DOHH2 (cell line): ENCODE results near the gene LCN10.
A peak's percentile ranks its signal among the peaks of the same experiment; 100 is the strongest.

Experiments used
- H3F3A ChIP-seq: fragments of 200-600 bp; sonication (generic), shearing (Covaris generic); 2 replicates; pipeline ENCODE4 v1.6.0; 2016; ENCODE audit warnings: antibody characterized with exemption, mild to moderate bottlenecking; ENCODE audit not compliant: control insufficient read depth, insufficient read depth
- H3K27ac ChIP-seq: fragments of 200-600 bp; sonication (generic); 2 replicates; pipeline ENCODE4 v1.5.1; 2014; ENCODE audit warnings: low read depth, mild to moderate bottlenecking, low read length, moderate library complexity
- H3K27me3 ChIP-seq: fragments of 200-600 bp; sonication (generic); 2 replicates; pipeline ENCODE4 v1.6.1; 2014; ENCODE audit warnings: mild to moderate bottlenecking, low read length, mixed read lengths; ENCODE audit not compliant: control insufficient read depth
- H3K36me3 ChIP-seq: fragments of 200-600 bp; sonication (generic); 2 replicates; pipeline ENCODE4 v1.6.1; 2014; ENCODE audit warnings: mild to moderate bottlenecking, low read length, moderate library complexity, mixed read lengths; ENCODE audit not compliant: control insufficient read depth
- H3K4me1 ChIP-seq: fragments of 200-600 bp; sonication (generic); 2 replicates; pipeline ENCODE4 v1.6.1; 2014; ENCODE audit warnings: mild to moderate bottlenecking, low read length, mixed read lengths; ENCODE audit not compliant: control insufficient read depth
- H3K4me2 ChIP-seq: fragments of 200-600 bp; sonication (generic); 2 replicates; pipeline ENCODE4 v1.6.0; 2014; ENCODE audit warnings: mild to moderate bottlenecking, low read length, moderate library complexity
- H3K4me3 ChIP-seq: fragments of 200-600 bp; sonication (generic); 2 replicates; pipeline ENCODE4 v1.5.1; 2014; ENCODE audit warnings: mild to moderate bottlenecking, low read length, mixed read lengths
- H3K79me2 ChIP-seq: fragments of 200-600 bp; sonication (generic); 2 replicates; pipeline ENCODE4 v1.6.1; 2014; ENCODE audit warnings: mild to moderate bottlenecking, low read length, mixed read lengths; ENCODE audit not compliant: control insufficient read depth
- H3K9me2 ChIP-seq: fragments of 200-600 bp; sonication (generic); replicated peaks from 2 replicates; pipeline ENCODE4 v1.6.1; 2014; ENCODE audit warnings: mild to moderate bottlenecking, low read length, mixed read lengths; ENCODE audit not compliant: control insufficient read depth
- H3K9me3 ChIP-seq: fragments of 200-600 bp; sonication (generic); 2 replicates; pipeline ENCODE4 v1.6.1; 2014; ENCODE audit warnings: antibody characterized with exemption, low read length, mixed read lengths; ENCODE audit not compliant: control insufficient read depth, insufficient read depth
- H4K20me1 ChIP-seq: fragments of 200-600 bp; sonication (generic); 2 replicates; pipeline ENCODE4 v1.6.0; 2014; ENCODE audit warnings: low read depth, mild to moderate bottlenecking, antibody characterized with exemption, low read length, moderate library complexity; ENCODE audit not compliant: control insufficient read depth, insufficient read depth
- EZH2phosphoT487 ChIP-seq: fragments of 200-600 bp; sonication (generic); IDR thresholded peaks from 2 replicates; pipeline ENCODE4 v1.6.1; 2017; ENCODE audit warnings: borderline replicate concordance, mild to moderate bottlenecking, antibody characterized with exemption, low read length, moderate library complexity, mixed read lengths
- TF ChIP-seq, protein P1 (sequence below): fragments of 200-600 bp; sonication (generic); IDR thresholded peaks from one replicate; pipeline ENCODE4 v1.5.1; 2014; ENCODE audit warnings: antibody characterized with exemption, mild to moderate bottlenecking, low read depth, low read length; ENCODE audit not compliant: poor library complexity, severe bottlenecking

Gene LCN10

GRCh38 chr9:136698635-136699246, 44.0 kb downstream of the LCN10 start:
- H3K27me3 ChIP-seq, result peaks cover 28% of the 10 kb centered on the region
- peak overlapping the region; percentile 35; the same call in 1 of the 2 replicates for H3K4me2 ChIP-seq
- no peak overlapping the region for H3K4me3 ChIP-seq
- H3F3A ChIP-seq, result no peaks in the 10 kb centered on the region
- no peaks in the 10 kb centered on the region for H3K79me2 ChIP-seq
- H3K4me1 ChIP-seq, result peaks cover 68% of the 10 kb centered on the region
- no peak overlapping the region for H3K27ac ChIP-seq
- H3K9me3 ChIP-seq, result no peaks in the 10 kb centered on the region
- H3K9me2 ChIP-seq, result no peaks in the 10 kb centered on the region
- H4K20me1 ChIP-seq, result no peaks in the 10 kb centered on the region
- no peaks in the 10 kb centered on the region for H3K36me3 ChIP-seq
- no peak for TF ChIP-seq EZH2phosphoT487
- TF ChIP-seq, protein P1, sequence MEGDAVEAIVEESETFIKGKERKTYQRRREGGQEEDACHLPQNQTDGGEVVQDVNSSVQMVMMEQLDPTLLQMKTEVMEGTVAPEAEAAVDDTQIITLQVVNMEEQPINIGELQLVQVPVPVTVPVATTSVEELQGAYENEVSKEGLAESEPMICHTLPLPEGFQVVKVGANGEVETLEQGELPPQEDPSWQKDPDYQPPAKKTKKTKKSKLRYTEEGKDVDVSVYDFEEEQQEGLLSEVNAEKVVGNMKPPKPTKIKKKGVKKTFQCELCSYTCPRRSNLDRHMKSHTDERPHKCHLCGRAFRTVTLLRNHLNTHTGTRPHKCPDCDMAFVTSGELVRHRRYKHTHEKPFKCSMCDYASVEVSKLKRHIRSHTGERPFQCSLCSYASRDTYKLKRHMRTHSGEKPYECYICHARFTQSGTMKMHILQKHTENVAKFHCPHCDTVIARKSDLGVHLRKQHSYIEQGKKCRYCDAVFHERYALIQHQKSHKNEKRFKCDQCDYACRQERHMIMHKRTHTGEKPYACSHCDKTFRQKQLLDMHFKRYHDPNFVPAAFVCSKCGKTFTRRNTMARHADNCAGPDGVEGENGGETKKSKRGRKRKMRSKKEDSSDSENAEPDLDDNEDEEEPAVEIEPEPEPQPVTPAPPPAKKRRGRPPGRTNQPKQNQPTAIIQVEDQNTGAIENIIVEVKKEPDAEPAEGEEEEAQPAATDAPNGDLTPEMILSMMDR, result no peak

GRCh38 chr9:136697821-136698526, 44.8 kb downstream of the LCN10 start:
- H3K27ac ChIP-seq, result no peak overlapping the region
- no peaks in the 10 kb centered on the region for H4K20me1 ChIP-seq
- peak overlapping the region; percentile 35 for H3K4me2 ChIP-seq
- H3K4me3 ChIP-seq, result no peak overlapping the region
- H3K36me3 ChIP-seq, result no peaks in the 10 kb centered on the region
- no peaks in the 10 kb centered on the region for H3K9me2 ChIP-seq
- H3K9me3 ChIP-seq, result no peaks in the 10 kb centered on the region
- no peaks in the 10 kb centered on the region for H3K79me2 ChIP-seq
- no peaks in the 10 kb centered on the region for H3F3A ChIP-seq
- H3K27me3 ChIP-seq, result peaks cover 34% of the 10 kb centered on the region
- no peak for TF ChIP-seq EZH2phosphoT487
- TF ChIP-seq, protein P1, result no peak
- peaks cover 60% of the 10 kb centered on the region for H3K4me1 ChIP-seq

DNA sequence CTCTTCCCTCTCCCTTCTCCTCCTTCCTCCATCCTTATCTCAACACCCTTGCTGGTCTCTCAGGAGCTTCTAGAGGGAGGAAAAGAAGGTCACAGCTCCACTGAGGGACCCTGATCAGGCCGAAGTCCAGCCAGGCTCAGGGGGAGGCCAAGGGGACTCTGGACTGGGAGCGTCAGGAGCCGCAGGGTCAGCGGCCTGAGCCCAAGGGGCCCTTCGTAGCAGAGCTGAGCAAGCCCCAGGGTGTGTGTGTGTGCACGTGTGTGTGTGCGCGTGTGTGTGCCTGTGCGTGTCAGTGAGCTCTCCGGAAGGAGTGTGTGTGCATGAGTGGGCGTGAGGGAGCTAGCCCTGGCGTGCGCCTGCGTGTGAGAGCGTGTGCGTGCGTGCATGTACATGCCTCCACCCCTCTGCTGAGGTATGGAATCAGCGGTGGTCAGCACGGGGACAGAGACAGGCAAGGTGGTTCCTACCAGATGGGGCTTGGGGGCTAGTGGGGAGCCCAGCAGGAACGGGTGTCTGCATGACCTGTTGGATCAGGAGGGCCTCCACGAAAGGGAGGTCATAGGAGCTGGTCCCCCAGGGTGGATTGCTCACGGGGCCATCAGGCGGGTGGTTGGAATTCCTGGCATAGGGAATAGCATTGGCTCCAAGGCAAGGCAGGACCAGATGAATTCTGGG, 45.5 kb downstream of the LCN10 start:
- Histone ChIP-seq H3K4me2 (no peak overlapping the region), H3K27me3 (peaks cover 35% of the 10 kb centered on the region), H3K36me3 (no peaks in the 10 kb centered on the region), H3K4me1 (peaks cover 53% of the 10 kb centered on the region), H3F3A (no peaks in the 10 kb centered on the region), H3K9me3 (no peaks in the 10 kb centered on the region), H3K79me2 (no peaks in the 10 kb centered on the region), H4K20me1 (no peaks in the 10 kb centered on the region), H3K9me2 (no peaks in the 10 kb centered on the region), H3K4me3 (no peak overlapping the region), H3K27ac (no peak overlapping the region)
- TF ChIP-seq, protein P1, result no peak
- no peak for TF ChIP-seq EZH2phosphoT487
